GM21529 (cell line): ENCODE measurements around the gene ATF7.
"Not testable (repeated sequence)": the region's sequence is repeated elsewhere in the genome, so short reads cannot be mapped to it uniquely, and the experiment has no call there.

Source experiments
- ATAC-seq: cut with Tn5 transposase; IDR thresholded peaks from one replicate; pipeline ENCODE4 v1.9.1; 2021; ENCODE audit not compliant: unreplicated experiment

Gene ATF7

GRCh38 chr12:53625946-53626701 lies at the start of gene ATF7:
Gene ATF7 (minus strand): TSS chr12:53626382. CDS start chr12:53601000, 25,382 bp downstream.
- ATAC-seq = peak; percentile 92

GRCh38 chr12:53674977-53675700 lies 49.0 kb upstream of the ATF7 start:
- ATAC-seq = no peak

- no peak for ATAC-seq
Measured at GRCh38 chr12:53670971-53671370, 44.8 kb upstream of the ATF7 start.

- no peak for ATAC-seq
Measured at GRCh38 chr12:53670308-53670707, 44.1 kb upstream of the ATF7 start.

- no peak for ATAC-seq
Measured at GRCh38 chr12:53667080-53667479, 40.9 kb upstream of the ATF7 start.

- ATAC-seq = no peak
Measured at GRCh38 chr12:53664936-53665335, 38.8 kb upstream of the ATF7 start.

GRCh38 chr12:53664191-53664590 lies 38.0 kb upstream of the ATF7 start:
- ATAC-seq = no peak

GRCh38 chr12:53660041-53660440 lies 33.9 kb upstream of the ATF7 start:
- ATAC-seq = no peak

GRCh38 chr12:53659571-53659981 lies 33.4 kb upstream of the ATF7 start:
- no peak for ATAC-seq

- ATAC-seq = no peak
Measured at GRCh38 chr12:53659011-53659551, 32.9 kb upstream of the ATF7 start.

- no peak for ATAC-seq
Measured at GRCh38 chr12:53657041-53657440, 30.9 kb upstream of the ATF7 start.

- no peak for ATAC-seq
Measured at GRCh38 chr12:53653595-53653994, 27.4 kb upstream of the ATF7 start.

GRCh38 chr12:53652366-53652765 lies 26.2 kb upstream of the ATF7 start:
- ATAC-seq = no peak

- ATAC-seq = no peak
Measured at GRCh38 chr12:53651737-53652136, 25.6 kb upstream of the ATF7 start.

- ATAC-seq = not testable (repeated sequence)
Measured at GRCh38 chr12:53646300-53646699, 20.1 kb upstream of the ATF7 start.

GRCh38 chr12:53645165-53645564 lies 19.0 kb upstream of the ATF7 start:
- no peak for ATAC-seq

GRCh38 chr12:53644133-53644532 lies 18.0 kb upstream of the ATF7 start:
- no peak for ATAC-seq

- ATAC-seq = no peak
Measured at GRCh38 chr12:53643232-53643979, 17.2 kb upstream of the ATF7 start.

- ATAC-seq = no peak
Measured at GRCh38 chr12:53638057-53638456, 11.9 kb upstream of the ATF7 start.

- ATAC-seq = no peak
Measured at GRCh38 chr12:53636641-53637040, 10.5 kb upstream of the ATF7 start.

GRCh38 chr12:53635708-53636107 lies 9.5 kb upstream of the ATF7 start:
- ATAC-seq = not testable (repeated sequence)
